ENCODE data around the gene NATD1. TPM values are rescaled to one million over a fixed set of nuclear protein-coding genes. Genes with fewer than 3 reads are reported as not detected.

The NATD1 gene
- total and polyA plus RNA-seq, 2 of the 8 experiments (the other 6 are each of a cell fraction or from before 2014, with no cell fraction given), result 5.4 to 8.4 TPM

GRCh38 chr17:21296097-21297025, 43.2 kb upstream of the NATD1 start:
- Histone ChIP-seq H3K9ac (replicated peaks in 1 of 4; ENCODE audit: extremely low read depth in 1 of 4, low read depth in 3 of 4, low read length in 3 of 4) (no peak overlapping the region), H2BK20ac (ENCODE audit: low read length) (no peak overlapping the region), H2AK5ac (ENCODE audit: low read depth, low read length) (no peak overlapping the region), H3K79me1 (ENCODE audit: low read depth, low read length) (peaks cover 8% of the 10 kb centered on the region; the same call in 1 of the 2 replicates), H2BK5ac (ENCODE audit: low read depth, low read length) (no peak overlapping the region), H3K27me3 (replicated peaks in 1 of 4; ENCODE audit: control insufficient read depth in 3 of 4, extremely low read depth in 1 of 4, insufficient read depth in 3 of 4, low read length in 3 of 4) (no peaks in the 10 kb centered on the region), H4K5ac (ENCODE audit: insufficient read length, low read depth, low read length) (no peak overlapping the region), H3K23ac (ENCODE audit: insufficient read length) (no peak overlapping the region), H2AFZ (ENCODE audit: low read length) (no peak overlapping the region), H3K4me3 (ENCODE audit: extremely low read depth in 1 of 4, insufficient read depth in 2 of 4, low read depth in 3 of 4, low read length in 4 of 4) (no peak overlapping the region), H3K9me3 (ENCODE audit: insufficient read depth in 2 of 2, low read depth in 1 of 2, low read length in 1 of 2) (peaks cover 40 to 88% of the 10 kb centered on the region in 2 experiments), H3K18ac (ENCODE audit: extremely low read depth, low read length) (no peak overlapping the region), H4K91ac (replicated peaks; ENCODE audit: insufficient read length, low read length) (no peak overlapping the region), H3K36me3 (ENCODE audit: control insufficient read depth in 2 of 4, insufficient read depth in 4 of 4, low read length in 3 of 4) (peaks cover 0 to 5% (median 0%) of the 10 kb centered on the region in 4 experiments; a peak in 2 of 8 replicates), H3K23me2 (ENCODE audit: low read depth, low read length) (no peaks in the 10 kb centered on the region), H3K4ac (replicated peaks; ENCODE audit: insufficient read length, low read depth, low read length) (no peak overlapping the region), H4K8ac (ENCODE audit: extremely low read depth, insufficient read depth, low read length) (peak overlapping the region; percentile 45; the same call in 1 of the 2 replicates), H3K79me2 (ENCODE audit: control insufficient read depth in 1 of 2, insufficient read depth in 2 of 2, low read length in 2 of 2) (0 out of 4 replicates have a peak, but pooled peaks cover 0 to 3% of the 10 kb centered on the region in 2 experiments), H4K20me1 (replicated peaks in 1 of 2; ENCODE audit: control insufficient read depth in 1 of 2, insufficient read depth in 2 of 2, low read length in 2 of 2) (peaks cover 0 to 4% of the 10 kb centered on the region in 2 experiments), H2BK120ac (replicated peaks; ENCODE audit: low read depth, low read length) (no peak overlapping the region), H3K27ac (ENCODE audit: low read depth, low read length) (no peak overlapping the region), H2BK12ac (ENCODE audit: low read depth, low read length) (no peak overlapping the region), H3K4me1 (replicated peaks in 1 of 4; ENCODE audit: control insufficient read depth in 3 of 4, insufficient read depth in 4 of 4, low read length in 3 of 4) (no peaks in the 10 kb centered on the region), H3K4me2 (ENCODE audit: insufficient read depth in 1 of 2, low read depth in 2 of 2, low read length in 2 of 2) (no peak overlapping the region), H3K14ac (ENCODE audit: insufficient read length) (no peak overlapping the region), H3K56ac (replicated peaks; ENCODE audit: insufficient read length, low read depth, low read length) (no peak overlapping the region), H2BK15ac (ENCODE audit: low read length) (no peak overlapping the region)
- no peak for TF ChIP-seq CTBP2 (IDR thresholded peaks at IDR 0.05; ENCODE audit: borderline replicate concordance, insufficient read depth, insufficient read length, low read length)
- TF ChIP-seq MAX (IDR thresholded peaks at IDR 0.05), result no peak
- TF ChIP-seq EGR1 (IDR thresholded peaks at IDR 0.05; ENCODE audit: borderline replicate concordance, low read depth, low read length), result no peak
- peak; percentile 33; the same call in 1 of the 2 replicates for TF ChIP-seq KDM1A (IDR thresholded peaks at IDR 0.05; ENCODE audit: borderline replicate concordance, low read length)
- no peak for TF ChIP-seq SUZ12 (IDR thresholded peaks at IDR 0.05; ENCODE audit: low read length)
- TF ChIP-seq USF2 (IDR thresholded peaks at IDR 0.05; ENCODE audit: low read length), result no peak
- WGBS, 2 experiments (ENCODE audit: extremely low coverage in 1 of 2, insufficient coverage in 1 of 2, insufficient read length in 1 of 2, insufficient replicate concordance in 2 of 2, low coverage in 1 of 2, low lambda C conversion rate in 2 of 2, missing lambda C conversion rate in 1 of 2), result 73% methylated on average over 22 of the region's 22 CpGs; no CpG with 5 or more reads in 1 of the 2 experiments
- POLR2A ChIA-PET (ENCODE audit: partially characterized antibody), result interaction anchor here (0.6 kb wide), 1 partner anchor 16 kb away, joined by 3 read pairs; no protein-coding TSS in a partner anchor
- DNase-seq (ENCODE audit: low read depth in 1 of 2, low spot score in 2 of 2) (no peak), FAIRE-seq (no peak)
- CTCF ChIA-PET (ENCODE audit: partially characterized antibody), result interaction anchor here (0.7 to 1.0 kb wide), 4 partner anchors 82 to 178 kb away, joined by 3 to 4 read pairs (median 4); no protein-coding TSS in a partner anchor
